GM12878 (cell line): Measurements from ENCODE around the gene FLAD1.

ENCODE experiments used
- CREM ChIP-seq: IDR thresholded peaks from 2 replicates; pipeline ENCODE4 v1.6.1; 2014; ENCODE audit warnings: antibody characterized with exemption, low read depth
- IKZF1 ChIP-seq: fragments of 450-650 bp; conservative IDR thresholded peaks from 2 replicates; pipeline ENCODE4 v1.6.1; 2017; ENCODE audit warnings: antibody characterized with exemption, mild to moderate bottlenecking
- POLR2A ChIP-seq: IDR thresholded peaks from 2 replicates; pipeline ENCODE4 v1.6.1; 2011; ENCODE audit warnings: low read depth, mild to moderate bottlenecking, low read length
- POLR2AphosphoS5 ChIP-seq: IDR thresholded peaks from 2 replicates; pipeline ENCODE4 v1.6.1; 2011; ENCODE audit warnings: mild to moderate bottlenecking, low read length, inconsistent platforms
- SRF ChIP-seq, 2 experiments: IDR thresholded peaks; 2 replicates each; pipeline ENCODE4 v1.6.1; 2011; ENCODE audit warnings: low read depth in 2 of 2, low read length in 2 of 2, mild to moderate bottlenecking in 1 of 2, moderate library complexity in 1 of 2
- TF ChIP-seq, protein P1 (sequence below), 3 experiments: IDR thresholded peaks in 2 of 3; conservative IDR thresholded peaks in 1 of 3; 2 replicates each; pipeline ENCODE4 v1.5.1; 2011; ENCODE audit warnings: low read depth in 3 of 3, low read length in 3 of 3, mild to moderate bottlenecking in 3 of 3, control low read depth in 2 of 3, moderate library complexity in 2 of 3, inconsistent platforms in 1 of 3, mixed read lengths in 1 of 3; ENCODE audit not compliant: control insufficient read depth in 2 of 3, insufficient read depth in 1 of 3; ENCODE audit errors: extremely low read depth in 1 of 3

DNA sequence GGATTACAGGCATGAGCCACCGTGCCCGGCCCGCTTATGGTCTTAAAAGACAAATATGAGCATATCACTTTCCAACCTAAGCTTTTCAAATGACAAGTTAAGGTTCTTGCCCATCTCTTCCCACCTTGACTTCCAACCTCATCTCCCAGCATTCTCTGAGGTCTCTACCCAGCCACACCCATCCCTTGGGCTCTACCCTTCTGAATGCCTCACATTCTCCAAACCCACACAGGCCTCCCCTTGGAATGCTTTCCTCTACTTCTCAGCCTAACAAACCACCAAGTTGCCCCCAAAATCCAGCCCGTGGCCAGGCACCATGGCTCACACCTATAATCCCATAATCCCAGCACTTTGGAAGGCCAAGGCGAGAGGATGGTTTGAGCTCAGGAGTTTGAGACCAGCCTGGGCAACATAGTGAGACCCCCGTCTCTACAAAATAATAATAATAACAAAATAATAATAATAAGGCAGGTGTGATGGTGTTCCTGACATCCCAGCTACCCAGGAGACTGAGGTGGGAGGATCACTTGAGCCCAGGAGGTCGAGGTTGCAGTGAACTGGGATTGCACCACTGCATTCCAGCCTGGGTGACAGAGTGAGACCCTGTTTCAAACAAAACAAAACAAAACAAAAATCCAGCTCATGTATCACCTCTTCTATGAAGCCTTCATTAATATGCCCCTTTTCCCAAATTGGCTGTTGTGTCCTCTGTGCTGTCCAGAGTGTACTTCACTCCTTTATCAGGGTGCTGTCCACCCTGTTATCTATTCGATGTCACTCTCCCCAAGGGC is 39.2 kb downstream of the FLAD1 start:
- TF ChIP-seq, protein P1, sequence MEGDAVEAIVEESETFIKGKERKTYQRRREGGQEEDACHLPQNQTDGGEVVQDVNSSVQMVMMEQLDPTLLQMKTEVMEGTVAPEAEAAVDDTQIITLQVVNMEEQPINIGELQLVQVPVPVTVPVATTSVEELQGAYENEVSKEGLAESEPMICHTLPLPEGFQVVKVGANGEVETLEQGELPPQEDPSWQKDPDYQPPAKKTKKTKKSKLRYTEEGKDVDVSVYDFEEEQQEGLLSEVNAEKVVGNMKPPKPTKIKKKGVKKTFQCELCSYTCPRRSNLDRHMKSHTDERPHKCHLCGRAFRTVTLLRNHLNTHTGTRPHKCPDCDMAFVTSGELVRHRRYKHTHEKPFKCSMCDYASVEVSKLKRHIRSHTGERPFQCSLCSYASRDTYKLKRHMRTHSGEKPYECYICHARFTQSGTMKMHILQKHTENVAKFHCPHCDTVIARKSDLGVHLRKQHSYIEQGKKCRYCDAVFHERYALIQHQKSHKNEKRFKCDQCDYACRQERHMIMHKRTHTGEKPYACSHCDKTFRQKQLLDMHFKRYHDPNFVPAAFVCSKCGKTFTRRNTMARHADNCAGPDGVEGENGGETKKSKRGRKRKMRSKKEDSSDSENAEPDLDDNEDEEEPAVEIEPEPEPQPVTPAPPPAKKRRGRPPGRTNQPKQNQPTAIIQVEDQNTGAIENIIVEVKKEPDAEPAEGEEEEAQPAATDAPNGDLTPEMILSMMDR (IDR thresholded peaks at IDR 0.05 in 2 of 3, conservative IDR thresholded peaks at IDR 0.05 in 1 of 3; ENCODE audit: control insufficient read depth in 2 of 3, extremely low read depth in 1 of 3, insufficient read depth in 1 of 3, low read depth in 3 of 3, low read length in 3 of 3), result no peak
- TF ChIP-seq POLR2A, result no peak
- TF ChIP-seq IKZF1, result no peak
- no peak for TF ChIP-seq POLR2AphosphoS5
- TF ChIP-seq SRF (IDR thresholded peaks at IDR 0.05; ENCODE audit: low read depth in 2 of 2, low read length in 2 of 2), result no peak
- TF ChIP-seq CREM, result no peak
